Osteocyte (in vitro differentiated cells): ENCODE results near the gene RFX3. TPM values are rescaled to one million over a fixed set of nuclear protein-coding genes. Genes with fewer than 3 reads are reported as not detected.

Experiments
- DNase-seq: peaks from one replicate; pipeline ENCODE4 v3.0.0; 2021; ENCODE audit warnings: mixed read lengths; ENCODE audit not compliant: unreplicated experiment; ENCODE audit errors: extremely low spot score
- H3K27ac Mint-ChIP-seq: one replicate; pipeline ENCODE4 v1.8.0; 2021; ENCODE audit warnings: mild to moderate bottlenecking, mixed read lengths; ENCODE audit not compliant: unreplicated experiment
- H3K27me3 Mint-ChIP-seq: one replicate; pipeline ENCODE4 v1.8.0; 2021; ENCODE audit warnings: mixed read lengths; ENCODE audit not compliant: unreplicated experiment
- H3K36me3 Mint-ChIP-seq: one replicate; pipeline ENCODE4 v1.8.0; 2021; ENCODE audit warnings: mixed read lengths; ENCODE audit not compliant: unreplicated experiment
- H3K4me1 Mint-ChIP-seq: one replicate; pipeline ENCODE4 v1.8.0; 2021; ENCODE audit warnings: mixed read lengths; ENCODE audit not compliant: unreplicated experiment
- H3K4me3 Mint-ChIP-seq: one replicate; pipeline ENCODE4 v1.8.0; 2021; ENCODE audit warnings: mild to moderate bottlenecking, moderate library complexity, mixed read lengths; ENCODE audit not compliant: unreplicated experiment
- H3K9me3 Mint-ChIP-seq: one replicate; pipeline ENCODE4 v1.8.0; 2021; ENCODE audit warnings: mixed read lengths; ENCODE audit not compliant: unreplicated experiment
- CTCF ChIP-seq: fragments of 200-600 bp; sonication (generic); IDR thresholded peaks from 2 replicates; pipeline ENCODE4 v1.5.0; 2021; ENCODE audit warnings: antibody characterized with exemption, mild to moderate bottlenecking, moderate library complexity
- total RNA-seq: library from RNA; stranded (reverse); gene quantifications from 2 replicates; pipeline ENCODE4 v1.2.1, GENCODE V29; 2021

The RFX3 gene
- total RNA-seq, 1 donor from 2014 or later = 10.0 TPM

GRCh38 chr9:3473405-3473804, 52.4 kb downstream of the RFX3 start:
- H3K36me3 Mint-ChIP-seq = peaks cover 15% of the 10 kb centered on the region
- peaks cover 62% of the 10 kb centered on the region for H3K4me1 Mint-ChIP-seq
- peak overlapping the region; percentile 38 for H3K27ac Mint-ChIP-seq
- H3K27me3 Mint-ChIP-seq = no peaks in the 10 kb centered on the region
- no peak for TF ChIP-seq CTCF
- H3K9me3 Mint-ChIP-seq = peaks cover 13% of the 10 kb centered on the region
- H3K4me3 Mint-ChIP-seq = no peak overlapping the region
- DNase-seq = no peak

GRCh38 chr9:3471883-3472282, 53.9 kb downstream of the RFX3 start:
- TF ChIP-seq CTCF = no peak
- Mint-ChIP-seq H3K9me3 (no peaks in the 10 kb centered on the region), H3K27ac (no peak overlapping the region), H3K27me3 (no peaks in the 10 kb centered on the region), H3K4me3 (no peak overlapping the region), H3K4me1 (peaks cover 70% of the 10 kb centered on the region), H3K36me3 (peaks cover 5% of the 10 kb centered on the region)
- no peak for DNase-seq

DNA sequence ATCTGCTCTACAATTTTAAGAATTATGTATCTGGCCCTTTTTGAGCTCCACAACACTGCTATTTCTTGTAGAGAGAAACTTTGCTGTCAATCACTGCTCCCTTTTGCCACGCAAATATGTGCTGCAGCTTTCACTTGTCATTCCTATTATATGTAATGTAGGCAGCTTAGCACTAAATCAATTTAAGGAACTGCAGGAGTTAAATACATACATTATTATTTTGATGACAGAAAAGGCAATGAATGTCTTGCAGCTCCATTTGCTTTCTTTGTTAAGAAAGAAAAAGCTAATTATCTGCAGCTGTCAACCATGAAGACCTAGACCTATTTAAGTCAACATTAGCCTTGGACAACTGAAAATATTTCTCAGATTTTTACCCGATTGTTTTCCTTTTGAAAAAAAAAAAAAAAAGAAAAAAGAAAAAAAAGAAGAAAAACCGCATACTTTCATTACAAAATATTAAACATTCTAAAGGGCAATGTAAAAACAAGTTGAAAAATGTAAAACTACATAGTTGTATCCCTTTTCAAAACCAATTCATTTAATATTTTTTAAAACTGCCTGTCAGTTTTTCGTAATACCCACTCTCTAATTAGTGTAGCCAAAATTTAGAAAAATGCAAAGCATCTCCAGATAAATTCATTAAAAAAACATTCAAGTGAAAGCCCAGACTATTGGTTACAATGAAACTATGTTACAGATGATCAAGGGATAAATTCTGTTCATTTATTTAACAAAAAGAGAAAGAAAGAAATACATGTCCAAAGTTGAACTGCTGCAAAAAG, 57.2 kb downstream of the RFX3 start:
- Mint-ChIP-seq H3K36me3 (no peaks in the 10 kb centered on the region), H3K27me3 (no peaks in the 10 kb centered on the region), H3K4me3 (peak overlapping the region; percentile 60), H3K27ac (peak overlapping the region; percentile 90), H3K9me3 (no peaks in the 10 kb centered on the region), H3K4me1 (peaks cover 50% of the 10 kb centered on the region)
- TF ChIP-seq CTCF = no peak
- no peak for DNase-seq

- peaks cover 43% of the 10 kb centered on the region for H3K4me1 Mint-ChIP-seq
- peak overlapping the region; percentile 90 for H3K27ac Mint-ChIP-seq
- H3K4me3 Mint-ChIP-seq = peak overlapping the region; percentile 36
- peak; percentile 92 for TF ChIP-seq CTCF
- H3K9me3 Mint-ChIP-seq = no peaks in the 10 kb centered on the region
- H3K36me3 Mint-ChIP-seq = no peaks in the 10 kb centered on the region
- no peaks in the 10 kb centered on the region for H3K27me3 Mint-ChIP-seq
- DNase-seq = no peak
These were observed 58.1 kb downstream of the RFX3 start for GRCh38 chr9:3467593-3468219.

DNA sequence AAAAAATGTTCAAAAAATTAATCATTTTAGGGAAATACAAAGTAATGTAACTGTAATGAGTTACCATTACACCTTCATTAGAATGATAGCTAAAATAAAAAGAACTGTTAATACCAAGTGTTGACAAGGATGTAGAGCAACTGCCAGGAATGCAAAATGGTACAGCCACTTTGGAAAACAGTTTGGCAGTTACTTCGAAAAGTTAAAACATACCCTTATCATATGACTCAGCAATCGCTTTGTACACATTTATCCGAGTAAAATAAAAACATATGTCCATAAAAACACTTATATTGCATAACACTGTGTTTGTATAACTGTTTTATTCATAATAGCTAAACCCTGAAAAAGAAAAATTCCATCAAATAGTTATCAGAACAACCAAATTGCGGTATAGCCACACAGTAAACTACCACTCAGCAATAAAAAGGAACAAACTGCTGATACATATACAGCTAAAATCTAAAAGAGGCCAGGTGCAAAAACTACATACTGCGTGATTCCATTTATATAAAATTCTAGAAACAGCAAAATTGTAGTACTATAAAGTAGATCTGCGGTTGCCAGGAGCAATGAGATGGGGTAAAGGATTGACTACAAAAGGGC, 61.7 kb downstream of the RFX3 start:
- no peak for DNase-seq
- no peak for TF ChIP-seq CTCF
- H3K27ac Mint-ChIP-seq = no peak overlapping the region
- peaks cover 24% of the 10 kb centered on the region for H3K4me1 Mint-ChIP-seq
- H3K27me3 Mint-ChIP-seq = no peaks in the 10 kb centered on the region
- no peaks in the 10 kb centered on the region for H3K36me3 Mint-ChIP-seq
- no peaks in the 10 kb centered on the region for H3K9me3 Mint-ChIP-seq
- H3K4me3 Mint-ChIP-seq = no peak overlapping the region
